ENCODE data around the gene MAP4K4. TPM values are rescaled to one million over a fixed set of nuclear protein-coding genes. Genes with fewer than 3 reads are reported as not detected.

MAP4K4 gene
- total and polyA plus RNA-seq, 2 of the 4 experiments (the other 2 are of a cell fraction): 89.4 to 124 TPM

DNA sequence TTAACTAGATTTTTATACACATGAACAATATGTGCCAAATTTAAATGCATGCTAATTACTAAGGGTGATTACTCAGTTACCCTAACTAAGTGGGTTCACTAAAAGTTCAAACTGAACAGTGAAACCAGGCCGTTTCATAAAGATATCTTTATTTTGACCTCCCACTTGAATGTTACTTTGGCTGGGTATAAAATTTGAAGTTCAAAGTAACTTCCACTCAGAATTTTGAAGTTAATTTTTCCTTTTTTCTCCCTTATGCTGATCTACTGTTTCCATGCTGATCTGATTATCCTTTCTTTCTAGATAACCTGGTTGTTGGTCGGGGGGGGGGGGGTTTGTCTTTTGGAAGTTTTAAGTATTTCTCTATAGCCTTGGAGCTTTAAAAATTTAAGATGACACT is 25.5 kb upstream of the MAP4K4 start:
- Histone ChIP-seq H3K9me3 (ENCODE audit: control insufficient read depth, insufficient read depth, low read length) (no peaks in the 10 kb centered on the region), H3K4me2 (ENCODE audit: low read depth, low read length) (no peak overlapping the region), H2BK120ac (ENCODE audit: low read depth, low read length) (no peak overlapping the region), H4K8ac (ENCODE audit: low read depth in 2 of 2, low read length in 2 of 2) (no peak overlapping the region), H4K20me1 (ENCODE audit: insufficient read depth, low read length) (no peaks in the 10 kb centered on the region), H3K18ac (ENCODE audit: low read depth, low read length) (no peak overlapping the region), H3K23ac (ENCODE audit: low read depth, low read length) (no peak overlapping the region), H2BK5ac (ENCODE audit: low read depth, low read length, poor library complexity, severe bottlenecking) (no peak overlapping the region), H3K79me1 (ENCODE audit: low read depth in 1 of 2, low read length in 2 of 2) (no peaks in the 10 kb centered on the region), H3K9ac (ENCODE audit: low read depth, low read length) (no peak overlapping the region), H4K5ac (ENCODE audit: low read depth, low read length) (no peak overlapping the region), H3K56ac (ENCODE audit: extremely low read depth, insufficient read depth, low read length) (no peak overlapping the region), H3K4me3 (ENCODE audit: insufficient read depth, low read depth, low read length) (no peak overlapping the region), H2AFZ (replicated peaks; ENCODE audit: low read length, poor library complexity) (no peak overlapping the region), H3K36me3 (ENCODE audit: control insufficient read depth, insufficient read depth, low read length) (no peaks in the 10 kb centered on the region), H2BK15ac (ENCODE audit: low read depth, low read length) (no peak overlapping the region), H3K27me3 (ENCODE audit: control insufficient read depth, insufficient read depth, low read length) (no peaks in the 10 kb centered on the region; the same call in 1 of the 2 replicates), H3K27ac (ENCODE audit: insufficient read depth, low read length) (no peak overlapping the region), H3K14ac (replicated peaks; ENCODE audit: low read depth, low read length) (no peak overlapping the region), H3K9me1 (ENCODE audit: insufficient read depth, low read length) (no peaks in the 10 kb centered on the region), H3K4me1 (ENCODE audit: control insufficient read depth, insufficient read depth, low read length) (no peaks in the 10 kb centered on the region), H4K91ac (ENCODE audit: insufficient read depth, low read depth, low read length) (no peak overlapping the region), H2AK9ac (replicated peaks; ENCODE audit: low read depth, low read length, poor library complexity) (no peak overlapping the region), H2BK20ac (ENCODE audit: low read depth, low read length) (no peak overlapping the region), H3K4ac (ENCODE audit: low read depth, low read length) (no peak overlapping the region), H2AK5ac (ENCODE audit: low read depth, low read length) (no peak overlapping the region)
- no CpG with 5 or more reads among the region's 2 CpGs for WGBS, 2 experiments (ENCODE audit: extremely low coverage in 2 of 2, insufficient read length in 1 of 2)
- no TSS peak for BruUV-seq (replicated peaks)
- DNase-seq (no peak), ATAC-seq (ENCODE audit: low read depth) (no peak)
- POLR2A ChIA-PET (ENCODE audit: unreplicated experiment): no interaction called here
- CTCF ChIA-PET: interaction anchor here (1.3 kb wide), 1 partner anchor 253 kb away, joined by 3 read pairs; no protein-coding TSS in a partner anchor
- in situ Hi-C loops (cut with MboI; ENCODE audit: low sequenced_read_pairs) (no loop called here), dilution Hi-C loops (cut with HindIII; ENCODE audit: low sequenced_read_pairs, unreplicated experiment) (no loop called here), intact Hi-C loops (cut with micrococcal nuclease) (loop anchor here (5.0 kb wide), 1 partner anchor 40 kb away; no protein-coding TSS in a partner anchor)
- no peak for TF ChIP-seq NFE2L2 (IDR thresholded peaks at IDR 0.05; ENCODE audit: low read depth, low read length)
- TF ChIP-seq MAZ (IDR thresholded peaks at IDR 0.05; ENCODE audit: borderline replicate concordance, low read depth, low read length): no peak
- TF ChIP-seq, protein P1, sequence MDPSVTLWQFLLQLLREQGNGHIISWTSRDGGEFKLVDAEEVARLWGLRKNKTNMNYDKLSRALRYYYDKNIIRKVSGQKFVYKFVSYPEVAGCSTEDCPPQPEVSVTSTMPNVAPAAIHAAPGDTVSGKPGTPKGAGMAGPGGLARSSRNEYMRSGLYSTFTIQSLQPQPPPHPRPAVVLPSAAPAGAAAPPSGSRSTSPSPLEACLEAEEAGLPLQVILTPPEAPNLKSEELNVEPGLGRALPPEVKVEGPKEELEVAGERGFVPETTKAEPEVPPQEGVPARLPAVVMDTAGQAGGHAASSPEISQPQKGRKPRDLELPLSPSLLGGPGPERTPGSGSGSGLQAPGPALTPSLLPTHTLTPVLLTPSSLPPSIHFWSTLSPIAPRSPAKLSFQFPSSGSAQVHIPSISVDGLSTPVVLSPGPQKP (IDR thresholded peaks at IDR 0.05; ENCODE audit: borderline replicate concordance, low read depth, low read length): no peak
- TF ChIP-seq BHLHE40 (IDR thresholded peaks at IDR 0.05; ENCODE audit: low read depth, low read length): no peak
- TF ChIP-seq RFX5 (IDR thresholded peaks at IDR 0.05; ENCODE audit: low read depth, low read length): no peak
- no peak for TF ChIP-seq MAFK (IDR thresholded peaks at IDR 0.05; ENCODE audit: low read depth, low read length)
- TF ChIP-seq POLR2A (IDR thresholded peaks at IDR 0.05; ENCODE audit: low read depth, low read length): no peak
- TF ChIP-seq SMC3 (IDR thresholded peaks at IDR 0.05; ENCODE audit: low read depth, low read length): no peak
- no peak for TF ChIP-seq RCOR1 (IDR thresholded peaks at IDR 0.05; ENCODE audit: insufficient replicate concordance, low read length)
- TF ChIP-seq, protein P2, sequence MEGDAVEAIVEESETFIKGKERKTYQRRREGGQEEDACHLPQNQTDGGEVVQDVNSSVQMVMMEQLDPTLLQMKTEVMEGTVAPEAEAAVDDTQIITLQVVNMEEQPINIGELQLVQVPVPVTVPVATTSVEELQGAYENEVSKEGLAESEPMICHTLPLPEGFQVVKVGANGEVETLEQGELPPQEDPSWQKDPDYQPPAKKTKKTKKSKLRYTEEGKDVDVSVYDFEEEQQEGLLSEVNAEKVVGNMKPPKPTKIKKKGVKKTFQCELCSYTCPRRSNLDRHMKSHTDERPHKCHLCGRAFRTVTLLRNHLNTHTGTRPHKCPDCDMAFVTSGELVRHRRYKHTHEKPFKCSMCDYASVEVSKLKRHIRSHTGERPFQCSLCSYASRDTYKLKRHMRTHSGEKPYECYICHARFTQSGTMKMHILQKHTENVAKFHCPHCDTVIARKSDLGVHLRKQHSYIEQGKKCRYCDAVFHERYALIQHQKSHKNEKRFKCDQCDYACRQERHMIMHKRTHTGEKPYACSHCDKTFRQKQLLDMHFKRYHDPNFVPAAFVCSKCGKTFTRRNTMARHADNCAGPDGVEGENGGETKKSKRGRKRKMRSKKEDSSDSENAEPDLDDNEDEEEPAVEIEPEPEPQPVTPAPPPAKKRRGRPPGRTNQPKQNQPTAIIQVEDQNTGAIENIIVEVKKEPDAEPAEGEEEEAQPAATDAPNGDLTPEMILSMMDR (conservative IDR thresholded peaks at IDR 0.05; ENCODE audit: low read depth, low read length): no peak
- TF ChIP-seq CEBPB (IDR thresholded peaks at IDR 0.05; ENCODE audit: low read depth, low read length): no peak
- TF ChIP-seq RAD21 (IDR thresholded peaks at IDR 0.05; ENCODE audit: low read length): no peak
